Right cardiac atrium (tissue), 5 donors: Measurements from ENCODE around the gene SCD5. TPM values are rescaled to one million over a fixed set of nuclear protein-coding genes. Genes with fewer than 3 reads are reported as not detected.

Experiments
- ATAC-seq, 2 donors: fragments of 200-7000 bp; cut with Tn5 transposase; one replicate each; pipeline versions ENCODE4 v1.8.0 to v1.9.1; 2020; ENCODE audit warnings: moderate library complexity in 2 of 2, mild to moderate bottlenecking in 1 of 2
- DNase-seq, 3 donors: peaks; one replicate each; pipeline ENCODE4 v3.0.0-alpha.2; 2020
- H3K27ac ChIP-seq: one replicate; pipeline ENCODE4 v1.5.1; 2013; ENCODE audit warnings: mild to moderate bottlenecking, low read length, control low read depth, moderate library complexity
- H3K27me3 ChIP-seq: one replicate; pipeline ENCODE4 v1.6.1; 2013; ENCODE audit not compliant: control insufficient read depth, insufficient read depth
- H3K4me1 ChIP-seq: one replicate; pipeline ENCODE4 v1.6.1; 2013; ENCODE audit warnings: low read length; ENCODE audit not compliant: control insufficient read depth, insufficient read depth
- H3K4me3 ChIP-seq: one replicate; pipeline ENCODE4 v1.5.1; 2013; ENCODE audit warnings: low read length, control low read depth
- H3K9me3 ChIP-seq: one replicate; pipeline ENCODE4 v1.6.1; 2013; ENCODE audit warnings: low read length; ENCODE audit not compliant: control insufficient read depth
- WGBS: extraction: QIAGEN DNeasy Blood & Tissue Kit; methylation state at CpG from one replicate; pipeline ENCODE4 v1.1.7; 2013; 5-methylcytosine and 5-hydroxymethylcytosine counted together
- intact Hi-C, 4 donors: fragments of 100-400 bp; cut with DNase I; formaldehyde crosslinking; loops; one replicate each; pipeline versions ENCODE4 v1.11.0 to v1.14.0; 2022 to 2023
- polyA plus RNA-seq: library from polyadenylated mRNA; stranded (reverse); fragments of 200-250 nt; gene quantifications from one replicate; pipeline ENCODE4 v1.2.3, GENCODE V29; 2013
- total RNA-seq, 4 donors: library from RNA; stranded (reverse); fragmentation: NEBNext Ultra II Directional; extraction: Animal tissue kit (Norgen Biotek cat#: 25700); gene quantifications; one replicate each; pipeline ENCODE4 v1.2.1, GENCODE V29; 2021
- donor health status: healthy with polysubstance abuse.
- donor health status: DM: no; HTN: yes; CAD: no.
- donor health status: DM: no; HTN: no; CAD: no.
- donor health status: DM: no; HTN: yes; CAD: no; lungs with severe emphysema.
- donor health status: DM: yes; HTN: yes; CAD: no.

Gene SCD5
- total and polyA plus RNA-seq, 5 donors, result 6.0 to 14.2 (median 12.0) TPM

GRCh38 chr4:82780752-82781231, 17.8 kb downstream of the SCD5 start:
- intact Hi-C loops, result no loop called here
- H3K9me3 ChIP-seq, result no peaks in the 10 kb centered on the region
- peaks cover 3% of the 10 kb centered on the region for H3K4me1 ChIP-seq
- H3K27me3 ChIP-seq, result no peaks in the 10 kb centered on the region
- H3K4me3 ChIP-seq, result no peak overlapping the region
- ATAC-seq (peak; percentile 71 to 86), DNase-seq (peak; percentile 80 to 93 (median 90))
- WGBS, result 34% methylated on average over 10 of the region's 10 CpGs
- H3K27ac ChIP-seq, result no peak overlapping the region

GRCh38 chr4:82780170-82780751, 18.3 kb downstream of the SCD5 start:
- Histone ChIP-seq H3K27ac (no peak overlapping the region), H3K4me1 (peaks cover 3% of the 10 kb centered on the region), H3K27me3 (no peaks in the 10 kb centered on the region), H3K4me3 (no peak overlapping the region), H3K9me3 (no peaks in the 10 kb centered on the region)
- ATAC-seq (no peak), DNase-seq (no peak)
- 74% methylated on average over 1 of the region's 1 CpG for WGBS
- intact Hi-C loops, result no loop called here

- 96% methylated on average over 10 of the region's 11 CpGs for WGBS
- no peak overlapping the region for H3K4me3 ChIP-seq
- H3K27me3 ChIP-seq, result no peaks in the 10 kb centered on the region
- intact Hi-C loops, result no loop called here
- H3K4me1 ChIP-seq, result peaks cover 7% of the 10 kb centered on the region
- no peak overlapping the region for H3K27ac ChIP-seq
- H3K9me3 ChIP-seq, result no peaks in the 10 kb centered on the region
- ATAC-seq (no peak), DNase-seq (no peak)
Measured at GRCh38 chr4:82779032-82779431, 19.6 kb downstream of the SCD5 start.

- intact Hi-C loops, result no loop called here
- H3K27me3 ChIP-seq, result no peaks in the 10 kb centered on the region
- WGBS, result 98% methylated on average over 5 of the region's 5 CpGs
- H3K4me3 ChIP-seq, result no peak overlapping the region
- ATAC-seq (no peak), DNase-seq (no peak)
- H3K27ac ChIP-seq, result no peak overlapping the region
- H3K9me3 ChIP-seq, result no peaks in the 10 kb centered on the region
- H3K4me1 ChIP-seq, result peaks cover 7% of the 10 kb centered on the region
Measured at GRCh38 chr4:82777857-82778525, 20.6 kb downstream of the SCD5 start.

- WGBS, result 79% methylated on average over 5 of the region's 5 CpGs
- ATAC-seq (no peak), DNase-seq (no peak)
- H3K4me3 ChIP-seq, result no peak overlapping the region
- no peak overlapping the region for H3K27ac ChIP-seq
- no peaks in the 10 kb centered on the region for H3K27me3 ChIP-seq
- H3K9me3 ChIP-seq, result no peaks in the 10 kb centered on the region
- intact Hi-C loops, result no loop called here
- peaks cover 9% of the 10 kb centered on the region for H3K4me1 ChIP-seq
Measured at GRCh38 chr4:82776925-82777542, 21.6 kb downstream of the SCD5 start.

- DNase-seq, result no peak
- 93% methylated on average over 5 of the region's 5 CpGs for WGBS
- intact Hi-C loops, result no loop called here
- no peak overlapping the region for H3K4me3 ChIP-seq
- ATAC-seq, result no peak
- no peak overlapping the region for H3K27ac ChIP-seq
- H3K27me3 ChIP-seq, result no peaks in the 10 kb centered on the region
- peaks cover 9% of the 10 kb centered on the region for H3K4me1 ChIP-seq
- H3K9me3 ChIP-seq, result no peaks in the 10 kb centered on the region
Measured at GRCh38 chr4:82775243-82775642, 23.4 kb downstream of the SCD5 start.

- Histone ChIP-seq H3K4me3 (no peak overlapping the region), H3K27ac (no peak overlapping the region), H3K4me1 (peaks cover 9% of the 10 kb centered on the region), H3K9me3 (no peaks in the 10 kb centered on the region), H3K27me3 (no peaks in the 10 kb centered on the region)
- ATAC-seq (peak; percentile 56 to 61), DNase-seq (peak in 1 of 3 donors; percentile 59)
- intact Hi-C loops, result no loop called here
- 44% methylated on average over 3 of the region's 3 CpGs for WGBS
Measured at GRCh38 chr4:82774711-82775171, 23.9 kb downstream of the SCD5 start.

GRCh38 chr4:82773057-82773456, 25.5 kb downstream of the SCD5 start:
- no peak overlapping the region for H3K4me3 ChIP-seq
- intact Hi-C loops, result no loop called here
- DNase-seq (no peak), ATAC-seq (no peak)
- no peaks in the 10 kb centered on the region for H3K9me3 ChIP-seq
- no peak overlapping the region for H3K27ac ChIP-seq
- 67% methylated on average over 4 of the region's 4 CpGs for WGBS
- peaks cover 9% of the 10 kb centered on the region for H3K4me1 ChIP-seq
- H3K27me3 ChIP-seq, result no peaks in the 10 kb centered on the region

- DNase-seq, result no peak
- ATAC-seq, result no peak
- Histone ChIP-seq H3K4me1 (peaks cover 9% of the 10 kb centered on the region), H3K9me3 (no peaks in the 10 kb centered on the region), H3K4me3 (no peak overlapping the region), H3K27ac (no peak overlapping the region), H3K27me3 (no peaks in the 10 kb centered on the region)
- intact Hi-C loops, result no loop called here
- 66% methylated on average over 3 of the region's 3 CpGs for WGBS
Measured at GRCh38 chr4:82770607-82771006, 28.0 kb downstream of the SCD5 start.

GRCh38 chr4:82765134-82765533, 33.5 kb downstream of the SCD5 start:
- H3K27me3 ChIP-seq, result no peaks in the 10 kb centered on the region
- ATAC-seq (no peak), DNase-seq (no peak)
- H3K4me3 ChIP-seq, result no peak overlapping the region
- no peak overlapping the region for H3K27ac ChIP-seq
- H3K9me3 ChIP-seq, result no peaks in the 10 kb centered on the region
- no peaks in the 10 kb centered on the region for H3K4me1 ChIP-seq
- intact Hi-C loops, result no loop called here

- no peak for DNase-seq
- H3K27ac ChIP-seq, result no peak overlapping the region
- H3K9me3 ChIP-seq, result no peaks in the 10 kb centered on the region
- no peaks in the 10 kb centered on the region for H3K4me1 ChIP-seq
- intact Hi-C loops, result no loop called here
- H3K4me3 ChIP-seq, result no peak overlapping the region
- no peak for ATAC-seq
- H3K27me3 ChIP-seq, result no peaks in the 10 kb centered on the region
- WGBS, result 65% methylated on average over 3 of the region's 3 CpGs
Measured at GRCh38 chr4:82761229-82761628, 37.4 kb downstream of the SCD5 start.
